ENCODE measurements around the gene SCGB1A1. TPM values are rescaled to one million over a fixed set of nuclear protein-coding genes. Genes with fewer than 3 reads are reported as not detected.

The SCGB1A1 gene
- polyA plus RNA-seq, 3 donors = not detected

DNA sequence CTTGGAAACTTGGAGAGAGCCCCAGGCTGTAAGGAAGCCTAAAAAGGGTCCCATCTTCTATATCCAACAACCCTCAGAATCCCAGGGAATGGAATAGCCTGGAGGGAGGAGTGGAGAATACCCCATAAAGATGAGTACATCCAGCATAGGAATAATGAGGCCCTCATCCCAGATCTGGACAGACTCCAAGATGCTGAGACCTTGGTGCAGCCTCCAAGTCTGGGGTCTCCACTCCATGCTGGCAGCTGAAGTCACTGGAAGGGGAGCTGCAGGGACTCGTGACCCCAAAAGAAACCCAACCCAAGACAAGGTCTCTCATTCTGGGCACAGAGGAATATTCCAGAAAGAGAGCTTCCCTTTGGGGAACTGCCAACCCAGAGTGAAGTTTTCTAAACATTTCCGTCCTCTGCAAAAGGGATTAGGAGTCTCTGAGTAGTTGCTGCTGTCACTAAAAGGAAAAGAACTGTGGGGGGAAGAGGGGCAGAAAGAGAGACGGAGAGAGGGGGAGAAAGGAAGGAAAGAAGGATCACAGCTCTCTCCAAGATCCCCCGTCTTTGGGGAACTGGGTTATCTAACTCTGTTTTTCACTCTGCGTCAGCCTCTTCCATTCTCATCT lies 589 bp downstream of the SCGB1A1 start:
- TF ChIP-seq, protein P1, sequence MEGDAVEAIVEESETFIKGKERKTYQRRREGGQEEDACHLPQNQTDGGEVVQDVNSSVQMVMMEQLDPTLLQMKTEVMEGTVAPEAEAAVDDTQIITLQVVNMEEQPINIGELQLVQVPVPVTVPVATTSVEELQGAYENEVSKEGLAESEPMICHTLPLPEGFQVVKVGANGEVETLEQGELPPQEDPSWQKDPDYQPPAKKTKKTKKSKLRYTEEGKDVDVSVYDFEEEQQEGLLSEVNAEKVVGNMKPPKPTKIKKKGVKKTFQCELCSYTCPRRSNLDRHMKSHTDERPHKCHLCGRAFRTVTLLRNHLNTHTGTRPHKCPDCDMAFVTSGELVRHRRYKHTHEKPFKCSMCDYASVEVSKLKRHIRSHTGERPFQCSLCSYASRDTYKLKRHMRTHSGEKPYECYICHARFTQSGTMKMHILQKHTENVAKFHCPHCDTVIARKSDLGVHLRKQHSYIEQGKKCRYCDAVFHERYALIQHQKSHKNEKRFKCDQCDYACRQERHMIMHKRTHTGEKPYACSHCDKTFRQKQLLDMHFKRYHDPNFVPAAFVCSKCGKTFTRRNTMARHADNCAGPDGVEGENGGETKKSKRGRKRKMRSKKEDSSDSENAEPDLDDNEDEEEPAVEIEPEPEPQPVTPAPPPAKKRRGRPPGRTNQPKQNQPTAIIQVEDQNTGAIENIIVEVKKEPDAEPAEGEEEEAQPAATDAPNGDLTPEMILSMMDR (IDR thresholded peaks at IDR 0.05) = no peak
- Histone ChIP-seq H2AFZ (ENCODE audit: insufficient read depth, low read depth, low read length, poor library complexity, severe bottlenecking) (no peak overlapping the region), H4K20me1 (ENCODE audit: insufficient read depth, low read length) (no peaks in the 10 kb centered on the region), H3K79me2 (ENCODE audit: insufficient read depth, low read length) (peaks cover 15% of the 10 kb centered on the region), H3K4me3 (replicated peaks in 1 of 3; ENCODE audit: low read depth in 2 of 3, low read length in 3 of 3) (no peak overlapping the region), H3K9ac (ENCODE audit: insufficient read depth, low read length, poor library complexity, severe bottlenecking) (peak overlapping the region; percentile 36), H3K4me2 (replicated peaks; ENCODE audit: extremely low read depth, low read length, poor library complexity, severe bottlenecking) (no peak overlapping the region), H3K27me3 (ENCODE audit: control insufficient read depth in 2 of 2, insufficient read depth in 2 of 2, low read length in 2 of 2) (no peaks in the 10 kb centered on the region), H3K9me3 (replicated peaks in 1 of 2; ENCODE audit: control insufficient read depth in 1 of 2, insufficient read depth in 1 of 2, low read length in 2 of 2) (no peaks in the 10 kb centered on the region), H3K27ac (ENCODE audit: low read depth in 1 of 2, low read length in 2 of 2) (no peak overlapping the region), H3K36me3 (replicated peaks in 1 of 2; ENCODE audit: control insufficient read depth in 1 of 2, insufficient read depth in 2 of 2, low read length in 2 of 2) (peaks cover 0 to 9% of the 10 kb centered on the region in 2 donors), H3K4me1 (ENCODE audit: control insufficient read depth in 1 of 2, insufficient read depth in 2 of 2, low read length in 2 of 2) (peaks cover 24 to 30% of the 10 kb centered on the region in 2 donors)
- no peak for DNase-seq
- peaks cover 0 to 2% (median 0%) of the 10 kb centered on the region in 7 donors for H3K9me3 Mint-ChIP-seq
- H3K27me3 Mint-ChIP-seq (ENCODE audit: low read depth in 3 of 3) = peaks cover 2 to 7% (median 2%) of the 10 kb centered on the region in 3 donors
- peaks cover 44% of the 10 kb centered on the region for H3K4me1 Mint-ChIP-seq
- H3K36me3 Mint-ChIP-seq = peaks cover 5 to 32% of the 10 kb centered on the region in 2 donors
- peak overlapping the region in 1 of 7 donors; percentile 34 for H3K27ac Mint-ChIP-seq
- intact Hi-C loops (cut with micrococcal nuclease) = no loop called here
- H3K4me3 Mint-ChIP-seq = no peak overlapping the region
- 50% methylated on average over 1 of the region's 5 CpGs for WGBS (ENCODE audit: insufficient coverage)

DNA sequence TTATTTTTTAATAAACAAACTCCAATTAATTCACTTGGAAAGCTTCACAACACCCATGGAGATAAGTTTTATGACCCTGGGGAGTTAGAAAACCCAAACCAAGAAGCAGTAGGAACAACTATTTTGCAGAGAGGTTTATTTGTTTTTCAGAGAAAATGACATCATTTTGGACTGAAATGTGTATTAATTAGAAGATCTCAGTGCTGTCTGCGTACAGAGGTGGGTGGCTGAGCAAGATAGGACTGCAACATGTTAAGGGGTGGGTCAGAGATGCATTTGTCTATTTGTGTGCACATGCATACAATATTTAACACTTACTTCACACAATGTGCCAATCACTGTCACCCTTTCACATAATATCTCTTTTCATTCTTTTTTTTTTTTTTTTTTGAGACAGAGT lies 1.1 kb downstream of the SCGB1A1 start:
- no peak overlapping the region for H3K9ac ChIP-seq (ENCODE audit: insufficient read depth, low read length, poor library complexity, severe bottlenecking)
- H3K36me3 ChIP-seq (replicated peaks in 1 of 2; ENCODE audit: control insufficient read depth in 1 of 2, insufficient read depth in 2 of 2, low read length in 2 of 2) = peaks cover 0 to 9% of the 10 kb centered on the region in 2 donors
- H3K4me3 Mint-ChIP-seq = no peak overlapping the region
- peaks cover 23 to 28% of the 10 kb centered on the region in 2 donors for H3K4me1 ChIP-seq (ENCODE audit: control insufficient read depth in 1 of 2, insufficient read depth in 2 of 2, low read length in 2 of 2)
- H3K4me1 Mint-ChIP-seq = peaks cover 46% of the 10 kb centered on the region
- no peak overlapping the region for H2AFZ ChIP-seq (ENCODE audit: insufficient read depth, low read depth, low read length, poor library complexity, severe bottlenecking)
- H3K27me3 Mint-ChIP-seq (ENCODE audit: low read depth in 3 of 3) = peaks cover 2 to 7% (median 2%) of the 10 kb centered on the region in 3 donors
- DNase-seq = no peak
- H3K9me3 ChIP-seq (replicated peaks in 1 of 2; ENCODE audit: control insufficient read depth in 1 of 2, insufficient read depth in 1 of 2, low read length in 2 of 2) = no peaks in the 10 kb centered on the region
- TF ChIP-seq, protein P1 (IDR thresholded peaks at IDR 0.05) = no peak
- no peaks in the 10 kb centered on the region for H4K20me1 ChIP-seq (ENCODE audit: insufficient read depth, low read length)
- H3K79me2 ChIP-seq (ENCODE audit: insufficient read depth, low read length) = peaks cover 15% of the 10 kb centered on the region
- no peak overlapping the region for H3K27ac Mint-ChIP-seq
- H3K27ac ChIP-seq (ENCODE audit: low read depth in 1 of 2, low read length in 2 of 2) = no peak overlapping the region
- H3K4me3 ChIP-seq (replicated peaks in 1 of 3; ENCODE audit: low read depth in 2 of 3, low read length in 3 of 3) = no peak overlapping the region
- WGBS (ENCODE audit: insufficient coverage) = no CpG with 5 or more reads among the region's 1 CpG
- no peak overlapping the region for H3K4me2 ChIP-seq (replicated peaks; ENCODE audit: extremely low read depth, low read length, poor library complexity, severe bottlenecking)
- H3K36me3 Mint-ChIP-seq = peaks cover 5 to 29% of the 10 kb centered on the region in 2 donors
- no peaks in the 10 kb centered on the region for H3K27me3 ChIP-seq (ENCODE audit: control insufficient read depth in 2 of 2, insufficient read depth in 2 of 2, low read length in 2 of 2)
- H3K9me3 Mint-ChIP-seq = no peaks in the 10 kb centered on the region
- intact Hi-C loops (cut with micrococcal nuclease) = loop anchor here (5.0 to 10.0 kb wide), 2 partner anchors 125 to 142 kb away; partner anchors contain the start of gene AHNAK (in 1 of the 2)
